Endodermal cell (in vitro differentiated cells): Measurements from ENCODE around the gene TEX2. TPM values are rescaled to one million over a fixed set of nuclear protein-coding genes. Genes with fewer than 3 reads are reported as not detected.
"Not testable (repeated sequence)": the region's sequence is repeated elsewhere in the genome, so short reads cannot be mapped to it uniquely, and the experiment has no call there.

Experiments
- DNase-seq: peaks from one replicate; pipeline ENCODE4 v3.0.0-alpha.2; 2017
- H3K27ac ChIP-seq: 2 replicates; pipeline ENCODE4 v1.5.1; 2013; ENCODE audit warnings: mild to moderate bottlenecking, low read depth, low read length, moderate library complexity
- H3K27me3 ChIP-seq: 2 replicates; pipeline ENCODE4 v1.6.1; 2013; ENCODE audit warnings: mild to moderate bottlenecking, low read length, moderate library complexity; ENCODE audit not compliant: insufficient read depth, control insufficient read depth, poor library complexity, severe bottlenecking
- H3K36me3 ChIP-seq: 2 replicates; pipeline ENCODE4 v1.7.0; 2013; ENCODE audit warnings: mild to moderate bottlenecking, low read length, moderate library complexity; ENCODE audit not compliant: control insufficient read depth, insufficient read depth
- H3K4me1 ChIP-seq: one replicate; pipeline ENCODE4 v1.7.0; 2013; ENCODE audit warnings: low read length; ENCODE audit not compliant: control insufficient read depth, insufficient read depth
- H3K4me3 ChIP-seq: 2 replicates; pipeline ENCODE4 v1.5.1; 2013; ENCODE audit warnings: mild to moderate bottlenecking, low read length, moderate library complexity
- H3K9ac ChIP-seq: 2 replicates; pipeline ENCODE4 v1.6.1; 2013; ENCODE audit warnings: mild to moderate bottlenecking, low read length, moderate library complexity; ENCODE audit not compliant: poor library complexity, severe bottlenecking; ENCODE audit errors: extremely low read depth
- H3K9me3 ChIP-seq: 2 replicates; pipeline ENCODE4 v1.6.1; 2013; ENCODE audit warnings: mild to moderate bottlenecking, low read length, moderate library complexity; ENCODE audit not compliant: control insufficient read depth
- H3K27ac Mint-ChIP-seq: 2 replicates; pipeline ENCODE4 v1.8.0; 2020; ENCODE audit warnings: mixed read lengths
- H3K27me3 Mint-ChIP-seq: 2 replicates; pipeline ENCODE4 v1.8.0; 2021; ENCODE audit warnings: mild to moderate bottlenecking, mixed read lengths; ENCODE audit not compliant: insufficient read depth
- H3K36me3 Mint-ChIP-seq: 2 replicates; pipeline ENCODE4 v1.8.0; 2020; ENCODE audit warnings: low read depth, mixed read lengths
- H3K4me1 Mint-ChIP-seq: 2 replicates; pipeline ENCODE4 v1.8.0; 2020; ENCODE audit warnings: mixed read lengths
- H3K4me3 Mint-ChIP-seq: 2 replicates; pipeline ENCODE4 v1.8.0; 2020; ENCODE audit warnings: mild to moderate bottlenecking, moderate library complexity, mixed read lengths
- H3K9me3 Mint-ChIP-seq: 2 replicates; pipeline ENCODE4 v1.8.0; 2020; ENCODE audit warnings: mild to moderate bottlenecking, mixed read lengths
- WGBS, 2 experiments: methylation state at CpG; one replicate each; pipeline versions ENCODE4 v1.1.5 to v1.1.7; 2013; ENCODE audit warnings: missing lambda C conversion rate in 2 of 2, mixed read lengths in 1 of 2; ENCODE audit not compliant: insufficient coverage in 1 of 2, insufficient read length in 1 of 2; 5-methylcytosine and 5-hydroxymethylcytosine counted together
- total RNA-seq, 2 donors: library from RNA; stranded (reverse); fragmentation: NEBNext Ultra II Directional in 1 of 2; extraction: Animal tissue kit (Norgen Biotek cat#: 25700) in 1 of 2; gene quantifications; 2 replicates in 1 of 2; 3 replicates in 1 of 2; pipeline ENCODE4 v1.2.1, GENCODE V29; 2021
- TF ChIP-seq, protein P1 (sequence below): fragments of 200-600 bp; sonication (generic); conservative IDR thresholded peaks from 2 replicates; pipeline ENCODE4 v1.5.0; 2021; ENCODE audit warnings: antibody characterized with exemption, mild to moderate bottlenecking

The TEX2 gene
- total RNA-seq, 2 donors from 2014 or later, result 11.6 to 13.1 TPM

- Histone ChIP-seq H3K9me3 (no peaks in the 10 kb centered on the region), H3K27ac (no peak overlapping the region), H3K4me3 (no peak overlapping the region), H3K4me1 (peaks cover 4% of the 10 kb centered on the region), H3K27me3 (no peaks in the 10 kb centered on the region), H3K9ac (no peak overlapping the region), H3K36me3 (no peaks in the 10 kb centered on the region)
- H3K36me3 Mint-ChIP-seq, result peaks cover 16% of the 10 kb centered on the region
- no peak overlapping the region for H3K27ac Mint-ChIP-seq
- TF ChIP-seq, protein P1, sequence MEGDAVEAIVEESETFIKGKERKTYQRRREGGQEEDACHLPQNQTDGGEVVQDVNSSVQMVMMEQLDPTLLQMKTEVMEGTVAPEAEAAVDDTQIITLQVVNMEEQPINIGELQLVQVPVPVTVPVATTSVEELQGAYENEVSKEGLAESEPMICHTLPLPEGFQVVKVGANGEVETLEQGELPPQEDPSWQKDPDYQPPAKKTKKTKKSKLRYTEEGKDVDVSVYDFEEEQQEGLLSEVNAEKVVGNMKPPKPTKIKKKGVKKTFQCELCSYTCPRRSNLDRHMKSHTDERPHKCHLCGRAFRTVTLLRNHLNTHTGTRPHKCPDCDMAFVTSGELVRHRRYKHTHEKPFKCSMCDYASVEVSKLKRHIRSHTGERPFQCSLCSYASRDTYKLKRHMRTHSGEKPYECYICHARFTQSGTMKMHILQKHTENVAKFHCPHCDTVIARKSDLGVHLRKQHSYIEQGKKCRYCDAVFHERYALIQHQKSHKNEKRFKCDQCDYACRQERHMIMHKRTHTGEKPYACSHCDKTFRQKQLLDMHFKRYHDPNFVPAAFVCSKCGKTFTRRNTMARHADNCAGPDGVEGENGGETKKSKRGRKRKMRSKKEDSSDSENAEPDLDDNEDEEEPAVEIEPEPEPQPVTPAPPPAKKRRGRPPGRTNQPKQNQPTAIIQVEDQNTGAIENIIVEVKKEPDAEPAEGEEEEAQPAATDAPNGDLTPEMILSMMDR, result no peak
- H3K9me3 Mint-ChIP-seq, result no peaks in the 10 kb centered on the region
- no peak for DNase-seq
- WGBS, 2 experiments, result 60 to 92% methylated on average over 1 to 2 of the region's 2 CpGs
- H3K27me3 Mint-ChIP-seq, result no peaks in the 10 kb centered on the region
- no peak overlapping the region for H3K4me3 Mint-ChIP-seq
- H3K4me1 Mint-ChIP-seq, result peaks cover 28% of the 10 kb centered on the region
Observed at GRCh38 chr17:64212122-64212521, 50.9 kb downstream of the TEX2 start.

GRCh38 chr17:64209983-64210382 is 53.1 kb downstream of the TEX2 start:
- TF ChIP-seq, protein P1, result no peak
- Histone ChIP-seq H3K9me3 (no peaks in the 10 kb centered on the region), H3K27me3 (no peaks in the 10 kb centered on the region), H3K36me3 (no peaks in the 10 kb centered on the region), H3K4me1 (no peaks in the 10 kb centered on the region), H3K27ac (no peak overlapping the region), H3K4me3 (no peak overlapping the region), H3K9ac (no peak overlapping the region)
- 83 to 89% methylated on average over 6 of the region's 6 CpGs for WGBS, 2 experiments
- Mint-ChIP-seq H3K27ac (no peak overlapping the region), H3K36me3 (peaks cover 16% of the 10 kb centered on the region), H3K4me3 (no peak overlapping the region), H3K9me3 (no peaks in the 10 kb centered on the region), H3K27me3 (no peaks in the 10 kb centered on the region), H3K4me1 (peaks cover 12% of the 10 kb centered on the region)
- DNase-seq, result no peak

DNA sequence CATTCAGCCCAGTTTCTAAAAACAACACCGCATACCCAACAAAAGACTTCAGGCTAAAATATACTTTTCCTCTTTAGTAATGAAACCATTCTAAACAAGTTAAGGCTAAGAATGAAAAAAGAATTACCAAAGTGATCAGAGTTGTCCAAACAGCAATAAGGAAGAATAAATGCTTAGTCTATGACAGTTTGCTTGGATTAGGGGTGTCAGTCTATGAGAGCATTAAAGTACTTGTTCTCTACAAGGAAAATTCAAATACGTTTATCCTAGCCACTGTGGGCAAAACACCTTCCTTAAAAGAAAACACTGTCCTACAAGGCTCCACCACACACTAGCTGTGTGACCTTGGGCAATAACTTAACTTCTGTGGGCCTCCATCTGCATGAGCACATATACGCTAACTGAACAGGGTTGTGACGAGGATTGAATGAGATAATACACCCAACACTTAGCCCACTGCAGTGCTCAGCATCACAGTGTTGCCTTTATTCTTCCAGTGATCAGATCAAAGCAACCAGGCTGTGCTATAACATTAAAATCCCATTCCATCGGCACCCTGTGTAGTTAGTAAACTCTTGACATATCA is 53.6 kb downstream of the TEX2 start:
- H3K4me3 ChIP-seq, result no peak overlapping the region
- Mint-ChIP-seq H3K4me1 (peaks cover 12% of the 10 kb centered on the region), H3K4me3 (no peak overlapping the region), H3K36me3 (peaks cover 16% of the 10 kb centered on the region), H3K9me3 (no peaks in the 10 kb centered on the region), H3K27ac (no peak overlapping the region), H3K27me3 (no peaks in the 10 kb centered on the region)
- no peak for DNase-seq
- H3K27me3 ChIP-seq, result no peaks in the 10 kb centered on the region
- no peaks in the 10 kb centered on the region for H3K9me3 ChIP-seq
- WGBS, 2 experiments, result 80 to 91% methylated on average over 2 to 5 of the region's 5 CpGs
- H3K9ac ChIP-seq, result no peak overlapping the region
- no peak overlapping the region for H3K27ac ChIP-seq
- no peaks in the 10 kb centered on the region for H3K4me1 ChIP-seq
- TF ChIP-seq, protein P1, result no peak
- H3K36me3 ChIP-seq, result no peaks in the 10 kb centered on the region

DNA sequence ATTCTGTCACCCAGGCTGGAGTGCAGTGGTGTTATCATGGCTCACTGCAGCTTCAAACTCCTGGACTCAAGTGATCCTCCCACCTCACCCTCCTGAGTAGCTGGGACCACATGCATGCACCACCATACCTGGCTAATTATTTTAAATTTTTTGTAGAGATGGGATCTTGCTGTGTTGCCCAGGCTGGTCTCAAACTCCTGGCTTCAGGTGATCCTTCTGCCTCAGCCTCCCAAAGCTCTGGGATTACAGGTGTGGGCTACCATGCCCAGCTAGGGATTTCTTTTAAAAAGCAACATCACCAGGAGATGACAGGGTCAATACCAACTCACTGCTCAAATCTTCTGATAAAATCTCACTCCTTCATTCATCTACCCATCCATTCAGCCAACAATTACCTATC is 54.4 kb downstream of the TEX2 start:
- not testable (repeated sequence) for H3K4me1 ChIP-seq

More for the DNA sequence above, 54.4 kb downstream of the TEX2 start:
- H3K36me3 Mint-ChIP-seq, result peaks cover 14% of the 10 kb centered on the region
- not testable (repeated sequence) for H3K9me3 ChIP-seq, H3K4me1 Mint-ChIP-seq, H3K4me3 Mint-ChIP-seq, H3K36me3 ChIP-seq, H3K27me3 ChIP-seq, H3K27ac ChIP-seq, H3K27me3 Mint-ChIP-seq, H3K9me3 Mint-ChIP-seq, H3K9ac ChIP-seq, DNase-seq, H3K27ac Mint-ChIP-seq, H3K4me3 ChIP-seq
